HG02610 (cell line): Measurements from ENCODE around the gene UBQLN2.
A peak's percentile ranks its signal among the peaks of the same experiment; 100 is the strongest.
"Not testable (repeated sequence)": the region's sequence is repeated elsewhere in the genome, so short reads cannot be mapped to it uniquely, and the experiment has no call there.

Experiments used
- ATAC-seq: cut with Tn5 transposase; IDR thresholded peaks from one replicate; pipeline ENCODE4 v1.9.1; 2021; ENCODE audit warnings: mild to moderate bottlenecking, moderate library complexity; ENCODE audit not compliant: unreplicated experiment

Gene UBQLN2

DNA sequence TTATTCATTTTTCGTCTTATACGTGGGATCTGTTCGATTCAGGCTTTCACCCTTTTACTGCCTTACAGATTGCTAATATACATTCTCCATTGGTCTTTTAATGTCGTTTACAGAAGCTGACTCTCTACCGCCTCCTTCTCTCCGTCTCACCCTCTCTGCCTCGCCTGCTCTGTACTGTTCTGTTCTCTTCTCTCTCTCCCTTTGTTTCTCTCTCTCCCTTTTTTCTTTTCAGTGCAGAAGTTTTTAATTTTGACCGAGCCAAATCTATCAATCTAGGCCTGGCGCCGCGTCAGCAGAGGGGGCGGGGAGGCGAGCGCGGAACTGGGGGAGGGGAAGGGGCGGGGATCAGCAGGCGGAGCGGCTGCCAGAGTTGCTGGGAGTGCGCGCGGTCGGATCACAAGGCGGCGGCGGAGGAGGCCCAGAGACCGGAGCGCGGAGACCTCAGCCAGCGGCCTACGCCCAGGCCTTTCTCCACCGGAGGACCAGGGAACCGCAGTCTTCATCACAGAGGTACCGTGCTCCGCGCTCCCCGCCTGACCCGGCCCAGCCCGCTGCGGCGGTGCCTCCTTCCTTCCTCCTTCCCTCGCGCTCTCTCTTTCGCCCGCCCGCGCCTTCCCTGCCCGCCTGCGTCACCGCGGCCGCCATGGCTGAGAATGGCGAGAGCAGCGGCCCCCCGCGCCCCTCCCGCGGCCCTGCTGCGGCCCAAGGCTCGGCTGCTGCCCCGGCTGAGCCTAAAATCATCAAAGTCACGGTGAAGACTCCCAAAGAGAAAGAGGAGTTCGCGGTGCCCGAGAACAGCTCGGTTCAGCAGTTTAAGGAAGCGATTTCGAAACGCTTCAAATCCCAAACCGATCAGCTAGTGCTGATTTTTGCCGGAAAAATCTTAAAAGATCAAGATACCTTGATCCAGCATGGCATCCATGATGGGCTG, at the start of gene UBQLN2:
TSS of gene UBQLN2 (plus strand) at position 397 of the 931 bp plus-strand sequence. CDS start at position 644, 247 bp downstream.
- peak; percentile 74 for ATAC-seq

DNA sequence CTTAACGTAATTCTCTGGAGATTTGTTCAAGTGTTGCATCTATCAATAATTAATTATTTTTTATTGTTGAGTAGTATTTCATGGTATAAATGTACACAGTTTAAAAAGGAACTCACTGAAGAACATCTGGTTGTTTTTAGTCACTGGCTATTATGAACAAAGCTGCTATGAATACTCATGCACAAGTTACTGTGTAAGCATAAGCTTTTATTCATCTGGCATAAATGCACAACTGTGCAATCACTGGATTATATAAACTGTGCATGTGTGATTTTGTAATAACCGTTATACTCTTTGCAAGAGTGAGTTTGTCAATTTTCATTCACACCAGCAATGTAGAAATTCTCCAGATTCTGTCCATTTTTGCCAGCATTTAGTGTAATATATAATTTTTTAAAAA, 43.8 kb upstream of the UBQLN2 start:
- no peak for ATAC-seq

DNA sequence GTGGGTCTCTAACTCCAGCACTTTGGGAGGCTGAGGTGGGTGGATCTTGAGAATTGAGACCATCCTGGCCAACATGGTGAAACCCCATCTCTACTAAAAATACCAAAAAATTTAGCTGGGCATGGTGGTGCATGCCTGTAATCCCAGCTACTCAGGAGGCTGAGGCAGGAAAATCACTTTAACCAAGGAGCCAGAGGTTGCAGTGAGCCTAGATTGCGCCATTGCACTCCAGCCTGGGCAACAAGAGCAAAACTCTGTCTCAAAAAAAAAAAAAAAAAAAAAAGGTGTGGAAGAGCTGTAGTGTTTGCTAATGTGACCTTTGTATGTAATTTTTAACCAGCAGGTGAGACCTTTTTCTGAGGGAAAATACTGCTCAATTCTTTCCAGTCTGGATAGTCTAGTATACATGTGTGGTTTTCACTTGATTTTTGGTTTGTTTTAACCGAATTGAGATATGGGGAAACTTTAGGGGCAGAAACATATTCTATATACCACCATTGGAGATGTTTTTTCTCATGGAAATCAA, 33.9 kb upstream of the UBQLN2 start:
- ATAC-seq: not testable (repeated sequence)

DNA sequence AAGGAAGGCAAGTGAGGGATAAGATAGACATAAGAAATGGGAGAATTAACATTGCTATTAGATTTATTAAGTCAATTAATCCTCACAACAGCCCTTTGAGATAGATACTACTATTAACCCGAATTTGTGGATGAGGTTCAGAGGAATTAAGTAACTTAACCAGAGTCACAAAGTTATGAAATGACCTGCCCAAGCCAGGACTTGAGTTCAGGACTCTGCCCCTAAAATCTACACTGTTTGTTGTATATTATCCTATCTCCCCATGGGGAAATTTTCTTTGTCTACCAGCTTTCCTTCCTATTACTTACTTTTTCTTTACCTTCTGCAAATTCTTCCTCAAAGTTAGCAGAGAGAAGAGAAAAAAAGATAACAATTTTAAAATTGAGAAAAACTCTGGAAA, 33.4 kb upstream of the UBQLN2 start:
- ATAC-seq: no peak

DNA sequence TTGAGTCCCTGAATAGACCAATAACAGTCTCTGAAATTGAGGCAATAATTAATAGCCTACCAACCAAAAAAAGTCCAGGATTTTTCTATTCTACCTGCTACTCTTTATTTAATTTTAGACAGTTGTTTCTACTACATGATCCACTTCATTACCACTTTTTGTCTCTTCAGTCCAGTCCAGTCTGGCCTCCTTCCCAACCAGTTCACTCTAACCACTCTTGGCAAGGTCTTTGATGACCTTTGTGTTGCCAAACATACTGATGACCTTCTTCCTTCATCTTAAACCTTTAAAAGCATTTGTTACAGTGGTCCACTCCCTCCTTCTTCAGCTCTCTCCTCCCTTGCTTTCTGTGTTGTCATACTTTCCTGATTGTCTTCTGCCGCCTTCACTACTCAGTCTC, 12.8 kb upstream of the UBQLN2 start:
- no peak for ATAC-seq

DNA sequence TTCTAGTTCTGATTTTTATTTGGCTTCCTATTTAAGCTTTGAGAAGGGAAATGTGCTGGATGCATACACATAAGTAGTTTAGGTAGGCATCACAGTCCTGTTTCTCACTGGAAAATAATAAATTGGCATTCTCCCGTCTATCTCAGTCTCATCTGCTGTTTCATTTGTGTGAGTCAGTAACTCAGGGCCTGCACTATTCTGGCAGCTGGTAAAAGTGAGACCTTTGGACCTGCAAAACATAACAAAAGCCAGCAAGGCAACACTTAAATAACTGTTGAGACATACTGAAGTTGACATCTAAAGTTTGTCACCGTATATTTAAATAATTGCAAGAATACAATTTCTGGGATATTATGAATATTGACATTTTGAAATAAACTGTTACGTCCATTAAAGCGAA, 8.6 kb upstream of the UBQLN2 start:
- no peak for ATAC-seq

DNA sequence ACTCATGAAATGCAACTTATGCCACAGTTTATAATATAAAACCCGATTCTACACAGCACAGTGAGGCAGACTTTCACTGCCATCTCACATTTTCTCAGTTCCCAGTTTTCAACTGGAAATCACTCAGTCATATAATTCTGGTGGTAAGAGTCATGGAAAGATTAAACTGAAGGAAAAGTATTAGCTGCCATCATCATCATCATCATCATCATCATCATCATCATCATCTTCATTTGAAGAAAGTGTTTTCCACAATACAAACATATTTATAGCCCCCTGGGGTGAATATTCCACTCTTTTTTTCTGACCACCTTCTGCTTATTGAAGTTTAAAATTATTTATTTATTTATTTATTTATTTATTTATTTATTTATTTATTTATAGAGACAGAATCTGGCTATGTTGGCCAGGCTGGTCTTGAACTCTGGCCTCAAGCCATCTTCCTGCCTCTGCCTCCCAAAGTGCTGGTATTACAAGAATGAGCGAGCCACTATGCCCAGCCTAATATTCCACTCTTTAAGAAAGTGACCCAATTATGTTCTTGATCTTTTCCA, 6.0 kb upstream of the UBQLN2 start:
- ATAC-seq: no peak

DNA sequence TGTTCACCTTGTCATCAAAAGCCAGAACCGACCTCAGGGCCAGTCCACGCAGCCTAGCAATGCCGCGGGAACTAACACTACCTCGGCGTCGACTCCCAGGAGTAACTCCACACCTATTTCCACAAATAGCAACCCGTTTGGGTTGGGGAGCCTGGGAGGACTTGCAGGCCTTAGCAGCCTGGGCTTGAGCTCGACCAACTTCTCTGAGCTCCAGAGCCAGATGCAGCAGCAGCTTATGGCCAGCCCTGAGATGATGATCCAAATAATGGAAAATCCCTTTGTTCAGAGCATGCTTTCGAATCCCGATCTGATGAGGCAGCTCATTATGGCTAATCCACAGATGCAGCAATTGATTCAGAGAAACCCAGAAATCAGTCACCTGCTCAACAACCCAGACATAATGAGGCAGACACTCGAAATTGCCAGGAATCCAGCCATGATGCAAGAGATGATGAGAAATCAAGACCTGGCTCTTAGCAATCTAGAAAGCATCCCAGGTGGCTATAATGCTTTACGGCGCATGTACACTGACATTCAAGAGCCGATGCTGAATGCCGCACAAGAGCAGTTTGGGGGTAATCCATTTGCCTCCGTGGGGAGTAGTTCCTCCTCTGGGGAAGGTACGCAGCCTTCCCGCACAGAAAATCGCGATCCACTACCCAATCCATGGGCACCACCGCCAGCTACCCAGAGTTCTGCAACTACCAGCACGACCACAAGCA, 898 bp downstream of the UBQLN2 start:
- peak; percentile 42 for ATAC-seq

DNA sequence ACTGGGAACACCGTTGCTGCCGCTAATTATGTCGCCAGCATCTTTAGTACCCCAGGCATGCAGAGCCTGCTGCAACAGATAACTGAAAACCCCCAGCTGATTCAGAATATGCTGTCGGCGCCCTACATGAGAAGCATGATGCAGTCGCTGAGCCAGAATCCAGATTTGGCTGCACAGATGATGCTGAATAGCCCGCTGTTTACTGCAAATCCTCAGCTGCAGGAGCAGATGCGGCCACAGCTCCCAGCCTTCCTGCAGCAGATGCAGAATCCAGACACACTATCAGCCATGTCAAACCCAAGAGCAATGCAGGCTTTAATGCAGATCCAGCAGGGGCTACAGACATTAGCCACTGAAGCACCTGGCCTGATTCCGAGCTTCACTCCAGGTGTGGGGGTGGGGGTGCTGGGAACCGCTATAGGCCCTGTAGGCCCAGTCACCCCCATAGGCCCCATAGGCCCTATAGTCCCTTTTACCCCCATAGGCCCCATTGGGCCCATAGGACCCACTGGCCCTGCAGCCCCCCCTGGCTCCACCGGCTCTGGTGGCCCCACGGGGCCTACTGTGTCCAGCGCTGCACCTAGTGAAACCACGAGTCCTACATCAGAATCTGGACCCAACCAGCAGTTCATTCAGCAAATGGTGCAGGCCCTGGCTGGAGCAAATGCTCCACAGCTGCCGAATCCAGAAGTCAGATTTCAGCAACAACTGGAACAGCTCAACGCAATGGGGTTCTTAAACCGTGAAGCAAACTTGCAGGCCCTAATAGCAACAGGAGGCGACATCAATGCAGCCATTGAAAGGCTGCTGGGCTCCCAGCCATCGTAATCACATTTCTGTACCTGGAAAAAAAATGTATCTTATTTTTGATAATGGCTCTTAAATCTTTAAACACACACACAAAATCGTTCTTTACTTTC, 1.8 kb downstream of the UBQLN2 start:
- no peak for ATAC-seq

DNA sequence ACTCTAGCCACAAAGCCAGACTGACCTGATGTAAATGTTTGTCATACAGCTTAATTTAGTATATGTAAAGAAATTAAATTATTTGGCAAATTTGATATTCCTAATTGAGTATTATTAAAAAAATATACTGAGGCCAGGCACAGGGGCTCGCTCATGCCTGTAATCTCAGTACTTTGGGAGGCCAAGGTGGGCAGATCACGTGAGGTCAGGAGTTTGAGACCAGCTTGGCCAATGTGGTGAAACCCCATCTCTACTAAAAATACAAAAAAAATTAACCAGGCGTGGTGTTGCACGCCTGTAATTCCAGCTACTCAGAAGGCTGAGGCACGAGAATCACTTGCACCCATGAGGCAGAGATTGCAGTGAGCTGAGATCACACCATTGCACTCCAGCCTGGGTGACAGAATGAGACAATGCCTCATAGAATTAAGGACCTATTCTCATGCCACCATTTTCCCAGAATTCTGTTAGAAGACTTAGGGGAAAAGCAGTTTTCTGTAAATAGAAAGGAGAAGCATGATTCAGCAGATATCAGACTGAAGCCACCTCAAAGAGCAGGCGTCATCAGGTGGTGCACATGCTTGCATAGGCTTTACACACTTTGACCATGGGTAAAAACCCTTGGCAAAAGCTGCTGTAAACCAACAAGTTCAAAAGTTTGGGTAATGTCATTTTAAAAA, 6.1 kb downstream of the UBQLN2 start:
- peak; percentile 69 for ATAC-seq

DNA sequence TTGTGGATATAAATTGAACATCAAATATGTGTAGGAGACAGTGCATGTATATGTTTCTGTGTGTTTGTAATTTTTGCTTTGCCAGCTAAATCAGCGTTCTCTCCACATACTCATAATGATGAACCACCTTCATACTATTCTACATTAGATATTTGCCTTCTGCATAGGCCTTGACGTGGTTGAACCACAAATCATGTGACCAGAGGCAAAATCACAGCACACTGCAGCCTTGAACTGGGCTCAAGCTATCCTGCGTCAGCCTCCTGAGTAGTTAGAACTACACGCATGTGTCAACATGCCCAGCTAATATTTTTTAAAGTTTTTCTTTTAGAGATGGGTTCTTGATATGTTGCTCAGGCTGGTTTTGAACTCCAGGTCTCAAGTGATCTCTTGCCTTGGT, 9.5 kb downstream of the UBQLN2 start:
- no peak for ATAC-seq

DNA sequence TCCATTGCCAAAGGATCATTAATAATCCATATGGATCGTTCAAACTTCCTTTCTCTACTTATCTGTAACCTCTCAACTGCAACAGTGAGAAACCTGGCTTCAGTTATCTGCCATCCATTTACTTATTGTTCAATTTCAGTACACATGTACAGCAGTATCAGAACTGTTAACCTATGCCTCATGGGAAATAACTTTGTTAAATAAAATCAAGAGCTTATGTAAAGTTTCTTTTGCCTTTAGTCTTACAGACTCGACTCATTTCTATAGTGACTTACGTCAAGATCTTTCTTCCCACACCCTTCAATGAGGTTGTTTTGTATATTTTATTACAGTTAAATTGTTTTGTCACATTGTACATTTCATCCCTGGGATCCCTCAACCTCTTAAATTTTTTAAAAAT, 11.4 kb downstream of the UBQLN2 start:
- no peak for ATAC-seq

DNA sequence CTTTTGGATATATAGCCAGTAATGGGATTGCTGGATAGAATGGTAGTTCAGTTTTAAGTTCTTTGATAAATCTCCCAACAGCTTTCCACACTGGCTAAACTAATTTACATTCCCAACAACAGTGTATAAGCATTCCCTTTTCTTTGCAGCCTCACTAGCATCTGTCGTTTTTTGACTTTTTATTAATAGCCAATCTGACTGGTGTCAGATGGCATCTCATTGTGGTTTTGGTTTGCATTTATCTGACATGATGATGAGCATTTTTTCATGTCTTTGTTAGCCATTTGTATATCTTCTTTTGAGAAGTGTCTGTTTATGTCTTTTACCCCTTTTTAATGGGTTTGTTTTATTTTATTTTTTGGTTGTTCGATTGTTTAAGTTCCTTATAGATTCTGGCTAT, 13.3 kb downstream of the UBQLN2 start:
- ATAC-seq: no peak

DNA sequence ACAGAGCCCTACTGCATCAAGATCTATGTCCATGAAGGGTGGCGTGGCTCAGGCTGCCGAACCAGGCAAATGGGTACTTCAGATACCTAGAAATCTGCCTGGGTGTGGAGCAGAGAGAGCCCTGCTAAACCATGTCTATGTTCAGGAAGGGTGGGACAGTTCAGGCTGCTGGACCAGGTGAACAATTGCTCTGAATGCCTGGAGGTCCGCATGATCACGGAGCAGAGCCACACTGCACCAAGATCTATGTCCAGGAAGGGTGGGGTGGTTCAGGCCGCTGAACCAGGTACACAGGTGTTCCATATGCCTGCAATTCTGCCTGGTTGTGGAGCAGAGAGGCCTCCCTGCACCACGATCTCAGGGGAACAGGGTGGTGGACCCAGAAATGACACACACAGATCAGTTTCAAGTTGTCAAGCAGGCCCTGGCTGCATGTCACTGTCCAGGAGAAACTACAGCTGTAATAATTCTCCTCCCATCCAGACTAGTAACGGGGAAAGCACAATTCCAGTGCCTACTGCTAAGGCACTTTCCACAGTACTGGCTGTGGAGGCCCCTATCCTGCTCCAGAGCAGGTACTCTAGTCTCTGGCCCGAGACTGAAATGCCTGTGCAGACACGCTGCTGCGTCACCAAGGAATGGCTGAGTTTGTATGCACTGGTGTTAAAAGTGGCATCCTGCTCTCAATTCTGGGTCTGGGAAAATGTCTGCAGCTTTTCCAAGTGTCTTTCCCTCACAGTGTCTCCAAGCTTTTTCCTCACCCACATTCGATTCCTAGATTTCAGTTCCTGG, 25.2 kb downstream of the UBQLN2 start:
- ATAC-seq: no peak

DNA sequence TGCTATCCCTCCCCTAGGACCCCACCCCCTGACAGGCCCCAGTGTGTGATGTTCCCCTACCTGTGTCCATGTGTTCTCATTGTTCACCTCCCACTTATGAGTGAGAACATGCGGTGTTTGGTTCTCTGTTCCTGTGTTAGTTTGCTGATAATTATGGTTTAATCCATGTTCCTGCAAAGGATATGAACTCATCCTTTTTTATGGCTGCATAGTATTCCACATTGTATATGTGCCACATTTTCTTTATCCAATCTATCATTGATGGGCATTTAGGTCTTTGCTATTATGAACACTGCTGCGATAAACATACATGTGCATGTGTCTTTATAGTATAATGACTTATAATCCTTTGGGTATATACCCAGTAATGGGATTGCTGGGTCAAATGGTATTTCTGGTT, 28.4 kb downstream of the UBQLN2 start:
- ATAC-seq: not testable (repeated sequence)

DNA sequence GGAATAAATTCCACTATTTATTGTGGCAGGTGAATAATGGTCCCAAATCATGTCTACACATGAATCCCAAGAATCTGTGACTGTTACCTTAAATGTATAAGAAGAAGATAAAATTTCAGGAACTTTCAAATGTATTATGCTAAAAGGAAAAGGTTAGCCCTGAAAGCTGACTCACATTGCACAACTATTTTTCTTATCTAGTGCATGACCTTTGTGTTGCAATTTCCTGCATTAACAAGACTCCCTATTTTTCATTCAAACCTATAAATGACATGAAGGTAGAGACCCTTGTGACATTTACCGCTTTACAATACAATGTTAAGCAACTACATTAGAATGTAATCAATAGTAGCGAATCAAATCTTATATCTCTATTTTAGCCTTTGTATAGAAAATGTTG, 36.7 kb downstream of the UBQLN2 start:
- no peak for ATAC-seq

DNA sequence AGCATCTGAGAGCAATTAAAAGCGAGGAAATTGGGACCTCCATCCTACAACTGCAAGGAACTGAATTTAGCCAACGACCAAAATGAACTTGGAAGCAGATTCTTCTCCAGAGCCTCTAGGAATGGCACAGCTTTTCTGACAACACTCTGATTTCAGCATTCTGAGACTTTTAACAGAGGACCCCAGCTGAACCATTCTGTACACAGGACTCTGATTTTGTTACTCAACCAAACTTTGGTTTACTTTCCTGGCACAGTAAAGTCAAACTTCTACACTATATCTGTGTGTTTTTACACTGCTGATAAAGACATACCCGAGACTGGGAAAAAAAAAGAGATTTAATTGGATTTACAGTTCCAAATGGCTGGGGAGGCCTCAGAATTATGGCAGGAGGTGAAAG, 37.6 kb downstream of the UBQLN2 start:
- no peak for ATAC-seq

DNA sequence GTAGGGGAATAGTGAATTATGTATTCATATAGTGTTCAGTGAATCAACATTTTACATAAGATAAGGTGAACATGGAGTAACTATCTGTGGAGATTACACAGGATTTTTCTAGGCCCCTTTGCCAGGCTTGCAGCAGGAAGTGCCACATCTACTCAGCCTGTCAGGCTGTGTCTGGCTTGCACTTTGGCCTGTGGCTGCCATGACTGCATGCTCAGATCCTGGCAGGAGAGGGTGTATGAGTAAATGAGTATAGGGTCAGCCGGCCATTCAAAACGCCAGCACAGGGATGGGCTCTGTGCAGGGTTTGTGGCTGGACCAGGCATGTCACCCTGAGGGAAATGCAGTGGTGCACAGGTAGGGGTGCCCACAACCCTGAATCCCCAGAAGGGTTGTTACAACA, 51.9 kb downstream of the UBQLN2 start:
- ATAC-seq: no peak
